HEK293 (cell line): ENCODE data around the gene MFSD6L.

ENCODE experiments used
- CTCF ChIA-PET: fragments of 350-600 bp; formaldehyde crosslinking; extraction: SDS; loops from one replicate; lab custom pipeline; 2021; ENCODE audit warnings: antibody characterized with exemption; lab: Yijun Ruan, JAX
- POLR2A ChIA-PET: fragments of 300-600 bp; formaldehyde crosslinking; extraction: SDS; loops from one replicate; lab custom pipeline; 2020; ENCODE audit warnings: antibody characterized with exemption, inconsistent platforms; lab: Yijun Ruan, JAX
- H3K27ac ChIP-seq: fragments of 200-500 bp; sonication (Bioruptor generic); 2 replicates; pipeline ENCODE4 v1.5.1; 2014; ENCODE audit warnings: low read depth, low read length, control low read depth, inconsistent platforms; ENCODE audit errors: extremely low read depth
- H3K36me3 ChIP-seq, 2 experiments: fragments of 200-500 bp in 1 of 2; sonication (Bioruptor generic) in 1 of 2; 1 replicate in 1 of 2; 2 replicates in 1 of 2; pipeline ENCODE4 v1.5.1; 2014 to 2017; ENCODE audit warnings: inconsistent platforms in 2 of 2, low read length in 2 of 2; ENCODE audit not compliant: control insufficient read depth in 2 of 2, insufficient read depth in 1 of 2
- H3K4me1 ChIP-seq: fragments of 200-500 bp; sonication (Bioruptor generic); 2 replicates; pipeline ENCODE4 v1.5.1; 2014; ENCODE audit warnings: mild to moderate bottlenecking, low read length, inconsistent platforms; ENCODE audit not compliant: control insufficient read depth, insufficient read depth
- H3K4me3 ChIP-seq: 2 replicates; pipeline ENCODE4 v1.5.1; 2011; ENCODE audit warnings: low read depth, mild to moderate bottlenecking, control low read depth, low read length, moderate library complexity
- H3K9me3 ChIP-seq: fragments of 200-500 bp; sonication (Bioruptor generic); 2 replicates; pipeline ENCODE4 v1.5.1; 2014; ENCODE audit warnings: low read depth, low read length, inconsistent platforms; ENCODE audit not compliant: control insufficient read depth, insufficient read depth
- GLIS1 ChIP-seq: fragments of 450-650 bp; formaldehyde crosslinking; IDR thresholded peaks from 2 replicates; pipeline ENCODE4 v1.5.1; 2016; ENCODE audit warnings: missing biosample characterization, missing genetic modification characterization
- SCRT1 ChIP-seq: fragments of 450-650 bp; formaldehyde crosslinking; IDR thresholded peaks from 2 replicates; pipeline ENCODE4 v1.5.1; 2016; ENCODE audit warnings: missing biosample characterization, missing genetic modification characterization, borderline replicate concordance
- ZBTB8A ChIP-seq: fragments of 450-650 bp; formaldehyde crosslinking; IDR thresholded peaks from 2 replicates; pipeline ENCODE4 v1.5.1; 2016; ENCODE audit warnings: missing biosample characterization, missing genetic modification characterization
- ZFHX2 ChIP-seq: fragments of 450-650 bp; formaldehyde crosslinking; conservative IDR thresholded peaks from 2 replicates; pipeline ENCODE4 v1.5.1; 2016; ENCODE audit warnings: missing biosample characterization, missing genetic modification characterization
- ZIC2 ChIP-seq: fragments of 450-650 bp; formaldehyde crosslinking; IDR thresholded peaks from 2 replicates; pipeline ENCODE4 v1.5.1; 2016; ENCODE audit warnings: missing biosample characterization, missing genetic modification characterization
- ZNF302 ChIP-seq: fragments of 450-650 bp; formaldehyde crosslinking; IDR thresholded peaks from 2 replicates; pipeline ENCODE4 v1.5.1; 2016; ENCODE audit warnings: missing biosample characterization, missing genetic modification characterization, low read depth
- ZNF37A ChIP-seq: fragments of 450-650 bp; IDR thresholded peaks from 2 replicates; pipeline ENCODE4 v1.5.1; 2018; ENCODE audit warnings: missing biosample characterization, missing genetic modification characterization
- ZNF423 ChIP-seq: fragments of 450-650 bp; formaldehyde crosslinking; IDR thresholded peaks from 2 replicates; pipeline ENCODE4 v1.5.1; 2016; ENCODE audit warnings: missing biosample characterization, missing genetic modification characterization
- ZNF473 ChIP-seq: fragments of 450-650 bp; formaldehyde crosslinking; IDR thresholded peaks from 2 replicates; pipeline ENCODE4 v1.5.1; 2017; ENCODE audit warnings: missing biosample characterization, missing genetic modification characterization
- ZNF48 ChIP-seq: fragments of 450-650 bp; formaldehyde crosslinking; IDR thresholded peaks from 2 replicates; pipeline ENCODE4 v1.5.1; 2016; ENCODE audit warnings: missing biosample characterization, missing genetic modification characterization
- ZNF660 ChIP-seq: fragments of 450-650 bp; IDR thresholded peaks from 2 replicates; pipeline ENCODE4 v1.5.1; 2018; ENCODE audit warnings: missing biosample characterization, mild to moderate bottlenecking, missing genetic modification characterization
- ZNF747 ChIP-seq: fragments of 450-650 bp; formaldehyde crosslinking; IDR thresholded peaks from 2 replicates; pipeline ENCODE4 v1.5.1; 2016; ENCODE audit warnings: missing biosample characterization, missing genetic modification characterization
- ZNF777 ChIP-seq: fragments of 450-650 bp; formaldehyde crosslinking; IDR thresholded peaks from 2 replicates; pipeline ENCODE4 v1.5.1; 2017; ENCODE audit warnings: missing biosample characterization, missing genetic modification characterization, borderline replicate concordance
- ZNF785 ChIP-seq: fragments of 450-650 bp; formaldehyde crosslinking; IDR thresholded peaks from 2 replicates; pipeline ENCODE4 v1.5.1; 2016; ENCODE audit warnings: missing biosample characterization, missing genetic modification characterization
- TF ChIP-seq, protein P1 (sequence below): fragments of 450-650 bp; formaldehyde crosslinking; IDR thresholded peaks from 2 replicates; pipeline ENCODE4 v1.5.1; 2016; ENCODE audit warnings: missing biosample characterization, missing genetic modification characterization
- TF ChIP-seq, protein P2 (sequence below): fragments of 450-650 bp; formaldehyde crosslinking; IDR thresholded peaks from 2 replicates; pipeline ENCODE4 v1.5.1; 2017; ENCODE audit warnings: missing biosample characterization, missing genetic modification characterization
- TF ChIP-seq, protein P3 (sequence below): fragments of 450-650 bp; formaldehyde crosslinking; IDR thresholded peaks from 2 replicates; pipeline ENCODE4 v1.5.1; 2016; ENCODE audit warnings: missing biosample characterization, missing genetic modification characterization

Gene MFSD6L

DNA sequence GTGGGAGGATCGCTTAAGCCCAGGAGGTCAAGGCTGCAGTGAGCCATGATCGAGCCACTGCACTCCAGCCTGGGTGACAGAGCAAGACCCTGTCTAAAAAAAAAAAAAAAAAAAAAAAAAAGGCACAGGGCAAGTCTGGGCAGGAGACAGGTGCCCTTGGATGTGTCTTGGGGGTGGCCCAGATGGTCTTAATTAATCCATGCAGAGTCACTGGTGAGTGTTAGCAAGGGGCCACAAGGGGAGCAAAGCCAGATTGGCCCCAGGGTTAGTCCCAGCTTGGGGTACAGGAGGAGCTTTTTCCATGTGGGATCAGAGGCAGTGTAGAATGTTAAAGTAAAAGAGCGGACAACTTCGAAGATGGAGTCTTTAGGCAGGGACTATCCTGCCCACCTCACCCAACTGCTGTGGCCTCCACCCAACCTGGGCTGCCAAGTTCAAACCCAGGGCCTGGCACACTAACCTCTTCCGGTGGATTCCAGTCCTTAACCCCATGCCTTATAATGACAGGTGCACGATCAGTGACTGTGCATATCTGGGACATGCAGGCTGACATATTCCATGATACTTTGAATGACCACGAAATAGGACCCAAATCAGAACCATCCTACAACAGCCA lies 32.2 kb upstream of the MFSD6L start:
- CTCF ChIA-PET: interaction anchor here (0.6 to 3.4 kb wide), 9 partner anchors 18 to 232 kb away, joined by 3 to 25 read pairs (median 6); no protein-coding TSS in a partner anchor
- H3K4me1 ChIP-seq: no peaks in the 10 kb centered on the region
- H3K27ac ChIP-seq: no peak overlapping the region
- no peaks in the 10 kb centered on the region for H3K9me3 ChIP-seq
- TF ChIP-seq ZIC2 (tag by site-specific recombination) (peak; percentile 62), ZBTB8A (tag by site-specific recombination) (0 out of 2 replicates have a peak, but pooled peaks have one; percentile 26), SCRT1 (tag by site-specific recombination) (no peak), GLIS1 (tag by site-specific recombination) (peak; percentile 74)
- no peaks in the 10 kb centered on the region for H3K36me3 ChIP-seq
- no peak overlapping the region for H3K4me3 ChIP-seq
- POLR2A ChIA-PET: no interaction called here

DNA sequence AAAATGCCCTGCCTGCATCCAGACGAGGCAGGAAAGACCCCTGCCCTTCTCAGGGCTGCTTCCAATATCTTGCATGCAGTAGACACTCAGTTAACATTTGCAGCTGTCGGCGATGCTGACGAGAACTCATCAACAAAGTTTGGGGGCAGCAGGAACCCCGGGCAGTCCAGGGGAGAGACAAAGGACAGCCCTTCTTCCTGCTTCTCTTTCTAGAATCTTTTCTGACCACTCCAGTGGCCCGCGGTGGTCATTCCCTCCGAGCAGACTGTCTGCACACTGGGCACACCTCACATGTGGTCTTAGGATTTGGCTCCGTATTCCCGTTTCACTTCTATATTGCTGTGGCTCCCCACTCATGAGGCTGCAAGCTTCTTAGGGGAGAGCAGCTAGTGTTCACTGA lies 31.0 kb upstream of the MFSD6L start:
- Histone ChIP-seq H3K9me3 (no peaks in the 10 kb centered on the region), H3K4me3 (no peak overlapping the region), H3K4me1 (no peaks in the 10 kb centered on the region), H3K27ac (no peak overlapping the region), H3K36me3 (no peaks in the 10 kb centered on the region)
- POLR2A ChIA-PET: no interaction called here
- CTCF ChIA-PET: interaction anchor here (0.6 to 3.4 kb wide), 5 partner anchors 13 to 65 kb away, joined by 3 to 11 read pairs (median 4); no protein-coding TSS in a partner anchor
- no peak for TF ChIP-seq ZNF777 (tag by site-specific recombination)
- no peak for TF ChIP-seq ZNF747 (tag by site-specific recombination)
- TF ChIP-seq, protein P1, sequence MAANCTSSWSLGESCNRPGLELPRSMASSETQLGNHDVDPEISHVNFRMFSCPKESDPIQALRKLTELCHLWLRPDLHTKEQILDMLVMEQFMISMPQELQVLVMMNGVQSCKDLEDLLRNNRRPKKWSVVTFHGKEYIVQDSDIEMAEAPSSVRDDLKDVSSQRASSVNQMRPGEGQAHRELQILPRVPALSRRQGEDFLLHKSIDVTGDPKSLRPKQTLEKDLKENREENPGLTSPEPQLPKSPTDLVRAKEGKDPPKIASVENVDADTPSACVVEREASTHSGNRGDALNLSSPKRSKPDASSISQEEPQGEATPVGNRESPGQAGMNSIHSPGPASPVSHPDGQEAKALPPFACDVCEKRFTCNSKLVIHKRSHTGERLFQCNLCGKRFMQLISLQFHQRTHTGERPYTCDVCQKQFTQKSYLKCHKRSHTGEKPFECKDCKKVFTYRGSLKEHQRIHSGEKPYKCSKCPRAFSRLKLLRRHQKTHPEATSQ (tag by site-specific recombination): no peak
- TF ChIP-seq ZNF37A (tag by site-specific recombination): no peak

DNA sequence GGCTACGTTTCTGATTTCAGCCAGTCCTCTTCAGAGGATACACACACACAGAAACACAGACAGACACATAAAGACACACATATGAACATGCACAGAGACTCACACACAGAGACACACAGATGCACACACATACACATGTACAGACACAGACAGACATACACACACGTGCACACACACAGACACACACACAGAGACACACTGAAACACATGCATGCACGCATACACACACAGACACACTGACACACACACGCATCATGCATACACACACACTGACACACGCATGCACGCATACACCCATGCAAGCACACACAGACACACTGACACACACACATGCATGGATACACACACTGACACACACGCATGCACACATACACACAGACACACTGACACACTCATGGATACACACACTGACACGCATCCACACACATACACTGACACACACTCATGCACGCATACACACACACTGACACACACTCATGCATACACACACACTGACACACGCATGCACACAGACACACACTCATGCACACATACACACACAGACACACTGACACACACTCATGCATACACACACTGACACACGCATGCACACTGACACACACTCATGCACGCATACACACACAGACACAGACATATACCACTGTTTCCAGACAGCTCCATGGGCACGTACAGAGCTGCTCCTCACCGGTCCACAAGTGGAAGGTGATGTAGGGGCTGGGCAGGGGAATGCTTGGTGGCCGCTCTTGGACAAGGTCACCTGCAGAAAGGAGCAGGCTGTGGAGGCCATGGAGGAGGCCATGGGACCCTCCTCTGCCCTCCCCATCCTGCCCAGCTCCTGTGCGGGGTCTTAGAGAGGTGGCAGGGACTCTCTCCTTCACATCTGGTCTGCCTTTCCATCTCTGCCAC lies 30.1 kb upstream of the MFSD6L start:
- H3K4me3 ChIP-seq: no peak overlapping the region
- no peaks in the 10 kb centered on the region for H3K4me1 ChIP-seq
- ChIA-PET POLR2A (no interaction called here), CTCF (interaction anchor here (0.6 to 1.1 kb wide), 3 partner anchors 14 to 65 kb away, joined by 3 to 4 read pairs (median 3); no protein-coding TSS in a partner anchor)
- H3K36me3 ChIP-seq: no peaks in the 10 kb centered on the region
- H3K9me3 ChIP-seq: no peaks in the 10 kb centered on the region
- no peak overlapping the region for H3K27ac ChIP-seq
- TF ChIP-seq ZNF48 (tag by site-specific recombination) (no peak), ZNF473 (tag by site-specific recombination) (0 out of 2 replicates have a peak, but pooled peaks have one; percentile 26), ZNF660 (tag by site-specific recombination) (no peak), ZNF777 (tag by site-specific recombination) (0 out of 2 replicates have a peak, but pooled peaks have one; percentile 22), ZNF423 (tag by site-specific recombination) (no peak), ZNF302 (tag by site-specific recombination) (no peak), ZNF785 (tag by site-specific recombination) (peak; percentile 66; the same call in 1 of the 2 replicates), ZFHX2 (no peak)
- TF ChIP-seq, protein P2, sequence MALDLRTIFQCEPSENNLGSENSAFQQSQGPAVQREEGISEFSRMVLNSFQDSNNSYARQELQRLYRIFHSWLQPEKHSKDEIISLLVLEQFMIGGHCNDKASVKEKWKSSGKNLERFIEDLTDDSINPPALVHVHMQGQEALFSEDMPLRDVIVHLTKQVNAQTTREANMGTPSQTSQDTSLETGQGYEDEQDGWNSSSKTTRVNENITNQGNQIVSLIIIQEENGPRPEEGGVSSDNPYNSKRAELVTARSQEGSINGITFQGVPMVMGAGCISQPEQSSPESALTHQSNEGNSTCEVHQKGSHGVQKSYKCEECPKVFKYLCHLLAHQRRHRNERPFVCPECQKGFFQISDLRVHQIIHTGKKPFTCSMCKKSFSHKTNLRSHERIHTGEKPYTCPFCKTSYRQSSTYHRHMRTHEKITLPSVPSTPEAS (tag by site-specific recombination): peak; percentile 100
- TF ChIP-seq, protein P3, sequence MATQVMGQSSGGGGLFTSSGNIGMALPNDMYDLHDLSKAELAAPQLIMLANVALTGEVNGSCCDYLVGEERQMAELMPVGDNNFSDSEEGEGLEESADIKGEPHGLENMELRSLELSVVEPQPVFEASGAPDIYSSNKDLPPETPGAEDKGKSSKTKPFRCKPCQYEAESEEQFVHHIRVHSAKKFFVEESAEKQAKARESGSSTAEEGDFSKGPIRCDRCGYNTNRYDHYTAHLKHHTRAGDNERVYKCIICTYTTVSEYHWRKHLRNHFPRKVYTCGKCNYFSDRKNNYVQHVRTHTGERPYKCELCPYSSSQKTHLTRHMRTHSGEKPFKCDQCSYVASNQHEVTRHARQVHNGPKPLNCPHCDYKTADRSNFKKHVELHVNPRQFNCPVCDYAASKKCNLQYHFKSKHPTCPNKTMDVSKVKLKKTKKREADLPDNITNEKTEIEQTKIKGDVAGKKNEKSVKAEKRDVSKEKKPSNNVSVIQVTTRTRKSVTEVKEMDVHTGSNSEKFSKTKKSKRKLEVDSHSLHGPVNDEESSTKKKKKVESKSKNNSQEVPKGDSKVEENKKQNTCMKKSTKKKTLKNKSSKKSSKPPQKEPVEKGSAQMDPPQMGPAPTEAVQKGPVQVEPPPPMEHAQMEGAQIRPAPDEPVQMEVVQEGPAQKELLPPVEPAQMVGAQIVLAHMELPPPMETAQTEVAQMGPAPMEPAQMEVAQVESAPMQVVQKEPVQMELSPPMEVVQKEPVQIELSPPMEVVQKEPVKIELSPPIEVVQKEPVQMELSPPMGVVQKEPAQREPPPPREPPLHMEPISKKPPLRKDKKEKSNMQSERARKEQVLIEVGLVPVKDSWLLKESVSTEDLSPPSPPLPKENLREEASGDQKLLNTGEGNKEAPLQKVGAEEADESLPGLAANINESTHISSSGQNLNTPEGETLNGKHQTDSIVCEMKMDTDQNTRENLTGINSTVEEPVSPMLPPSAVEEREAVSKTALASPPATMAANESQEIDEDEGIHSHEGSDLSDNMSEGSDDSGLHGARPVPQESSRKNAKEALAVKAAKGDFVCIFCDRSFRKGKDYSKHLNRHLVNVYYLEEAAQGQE: no peak
- TF ChIP-seq, all 188 proteins: peak for 4
